ENCODE measurements around the gene TFEC.
"Not testable (repeated sequence)": the region's sequence is repeated elsewhere in the genome, so short reads cannot be mapped to it uniquely, and the experiment has no call there.

TFEC gene

GRCh38 chr7:116030651-116031276 is at the start of gene TFEC:
TFEC (minus strand) TSS chr7:116030763; CDS start chr7:115984441, 46,322 bp downstream.
- DNase-seq (ENCODE audit: low read depth in 2 of 2): no peak

- no peak for DNase-seq (ENCODE audit: low read depth in 2 of 2)
Observed at GRCh38 chr7:116075351-116076145, 45.0 kb upstream of the TFEC start.

- no peak for DNase-seq (ENCODE audit: low read depth in 2 of 2)
Observed at GRCh38 chr7:116071629-116072028, 41.1 kb upstream of the TFEC start.

GRCh38 chr7:116064179-116064578 is 33.6 kb upstream of the TFEC start:
- DNase-seq (ENCODE audit: low read depth in 2 of 2): no peak

- DNase-seq (ENCODE audit: low read depth in 2 of 2): no peak
Observed at GRCh38 chr7:116062666-116063065, 32.1 kb upstream of the TFEC start.

GRCh38 chr7:116052006-116052405 is 21.4 kb upstream of the TFEC start:
- no peak for DNase-seq (ENCODE audit: low read depth in 2 of 2)

- not testable (repeated sequence) for DNase-seq (ENCODE audit: low read depth in 2 of 2)
Observed at GRCh38 chr7:116047261-116047660, 16.7 kb upstream of the TFEC start.

GRCh38 chr7:116045532-116045931 is 15.0 kb upstream of the TFEC start:
- no peak for DNase-seq (ENCODE audit: low read depth in 2 of 2)

- no peak for DNase-seq (ENCODE audit: low read depth in 2 of 2)
Observed at GRCh38 chr7:116041615-116042014, 11.1 kb upstream of the TFEC start.

DNA sequence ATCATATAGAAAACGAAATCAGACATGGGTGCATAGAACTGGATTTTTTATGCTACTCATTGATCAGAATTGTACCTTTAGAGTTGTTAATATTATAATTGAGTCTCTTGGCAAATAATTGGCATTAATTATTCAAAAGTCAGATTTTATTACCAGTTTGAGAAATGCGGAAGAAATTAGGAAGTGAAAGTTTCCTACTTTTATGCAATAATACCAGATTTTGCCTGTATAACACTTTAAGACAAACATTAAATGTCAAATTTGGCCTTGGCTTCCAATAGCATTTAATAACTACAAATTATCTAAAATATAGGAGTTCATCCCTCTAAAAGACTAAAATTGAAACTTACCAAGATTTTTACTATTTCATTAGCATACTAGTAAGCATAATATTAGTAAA is 6.8 kb upstream of the TFEC start:
- DNase-seq (ENCODE audit: low read depth in 2 of 2): no peak

DNA sequence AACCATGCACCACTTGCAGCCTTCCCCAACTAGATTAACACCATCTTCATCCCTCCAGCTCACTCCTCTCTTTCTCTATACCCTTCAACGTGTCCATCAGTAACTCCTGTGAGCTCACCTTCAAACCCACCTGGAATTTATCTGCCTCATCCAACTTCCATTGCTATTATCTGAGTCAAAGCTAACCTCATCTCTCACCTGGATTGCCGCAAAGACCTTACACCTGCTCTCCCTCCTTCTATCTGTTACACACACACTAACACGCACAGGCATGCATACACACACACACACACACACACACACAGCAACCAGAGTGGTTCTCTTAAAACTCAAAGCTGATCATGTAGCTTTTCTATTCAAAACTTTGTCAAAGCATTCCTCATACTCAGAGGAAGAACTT is 3.8 kb upstream of the TFEC start:
- no peak for DNase-seq (ENCODE audit: low read depth in 2 of 2)

DNA sequence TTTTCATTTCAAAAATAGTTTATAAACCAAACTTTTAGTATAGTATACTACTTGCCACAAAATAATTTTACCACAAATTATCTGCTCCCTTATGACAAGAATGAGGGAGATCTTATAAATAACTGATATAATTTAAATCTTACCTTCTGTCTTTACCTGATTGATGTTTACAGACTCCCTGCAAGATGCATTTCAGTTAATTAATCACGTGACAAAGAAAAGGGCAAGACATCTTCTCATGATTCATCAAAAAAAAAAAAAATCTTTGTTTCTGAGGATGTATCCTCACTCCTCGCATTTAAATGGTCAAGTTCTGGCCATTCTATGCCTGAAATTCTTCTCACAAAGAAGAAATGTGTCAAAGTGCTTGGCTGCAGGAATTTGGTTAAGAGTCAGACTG is 2.3 kb upstream of the TFEC start:
- no peak for DNase-seq (ENCODE audit: low read depth in 2 of 2)

- no peak for DNase-seq (ENCODE audit: low read depth in 2 of 2)
Observed at GRCh38 chr7:116028787-116029186, 1.8 kb downstream of the TFEC start.

- DNase-seq (ENCODE audit: low read depth in 2 of 2): no peak
Observed at GRCh38 chr7:116027786-116028185, 2.8 kb downstream of the TFEC start.

- no peak for DNase-seq (ENCODE audit: low read depth in 2 of 2)
Observed at GRCh38 chr7:116024826-116025809, 5.4 kb downstream of the TFEC start.

DNA sequence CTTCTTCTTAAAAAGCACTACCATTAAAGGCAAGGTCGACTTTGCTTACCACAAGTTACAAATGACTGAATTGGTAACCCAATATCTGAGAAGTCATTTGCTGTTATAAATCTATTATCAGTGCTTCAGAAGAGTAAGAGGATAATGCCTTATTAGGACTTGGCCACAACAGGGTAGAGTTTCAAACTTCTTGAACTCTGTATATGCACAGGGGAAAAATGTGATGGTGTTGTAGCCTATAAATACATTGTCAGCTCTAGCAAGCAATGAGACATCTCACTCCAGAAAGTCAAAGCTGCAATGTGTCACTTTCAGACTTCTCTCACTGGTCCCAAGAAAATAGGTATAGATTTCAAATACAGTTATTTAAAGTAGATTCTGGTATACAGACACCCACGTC is 9.3 kb downstream of the TFEC start:
- no peak for DNase-seq (ENCODE audit: low read depth in 2 of 2)

- DNase-seq (ENCODE audit: low read depth in 2 of 2): no peak
Observed at GRCh38 chr7:116018731-116019130, 11.8 kb downstream of the TFEC start.

- DNase-seq (ENCODE audit: low read depth in 2 of 2): no peak
Observed at GRCh38 chr7:116013675-116014074, 16.9 kb downstream of the TFEC start.

DNA sequence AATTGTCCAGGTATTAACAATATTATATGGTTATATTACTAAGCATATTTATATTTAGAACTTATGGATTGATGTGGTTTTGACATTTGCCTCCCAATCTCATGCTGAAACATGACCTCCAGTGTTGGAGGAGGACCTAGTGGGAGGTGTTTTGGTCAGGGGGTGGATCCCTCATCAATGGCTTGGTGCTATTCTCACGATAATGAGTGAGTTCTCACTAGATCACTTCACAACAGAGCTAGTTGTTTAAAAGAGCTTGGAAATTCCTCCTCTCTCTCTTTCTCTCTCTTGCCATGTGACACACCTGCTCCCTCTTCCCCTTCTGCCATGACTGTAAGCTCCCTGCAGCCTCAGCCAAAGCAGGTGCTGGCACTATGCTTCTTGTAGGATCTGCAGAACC is 19.0 kb downstream of the TFEC start:
- DNase-seq (ENCODE audit: low read depth in 2 of 2): no peak

DNA sequence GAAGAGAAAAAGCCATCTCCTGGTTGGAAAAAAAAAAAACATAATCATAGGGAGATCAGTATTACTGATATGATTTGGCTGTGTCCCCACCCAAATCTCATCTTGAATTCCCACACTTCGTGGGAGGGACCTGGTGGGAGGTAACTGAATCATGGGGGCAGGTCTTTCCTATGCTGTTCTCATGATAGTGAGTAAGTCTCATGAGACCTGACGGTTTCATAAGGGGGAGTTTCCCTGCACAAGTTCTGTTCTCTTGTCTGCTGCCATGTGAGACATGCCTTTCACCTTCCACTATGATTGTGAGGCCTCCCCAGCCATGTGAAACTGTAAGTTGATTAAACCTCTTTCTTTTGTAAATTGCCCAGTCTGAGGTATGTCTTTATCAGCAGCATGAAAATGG is 25.8 kb downstream of the TFEC start:
- not testable (repeated sequence) for DNase-seq (ENCODE audit: low read depth in 2 of 2)

DNA sequence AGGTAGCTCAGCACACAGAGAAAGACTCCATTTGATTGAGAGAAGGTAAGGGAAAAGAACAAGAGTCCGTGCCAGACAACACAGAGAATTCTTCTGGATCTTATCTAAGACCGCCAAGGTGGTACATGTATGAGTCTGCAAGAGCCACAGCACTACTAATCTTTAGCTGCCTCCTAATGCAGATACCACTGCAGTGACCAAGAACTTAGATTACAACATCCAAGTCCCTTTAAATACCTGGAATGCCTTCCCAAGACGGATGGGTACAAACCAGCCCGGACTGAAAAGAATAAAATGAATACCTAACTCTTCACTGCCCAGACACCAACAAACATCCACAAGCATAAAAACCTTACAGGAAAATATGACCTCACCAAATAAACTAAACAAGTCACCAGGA is 33.3 kb downstream of the TFEC start:
- no peak for DNase-seq (ENCODE audit: low read depth in 2 of 2)

- no peak for DNase-seq (ENCODE audit: low read depth in 2 of 2)
Observed at GRCh38 chr7:115995701-115996100, 34.9 kb downstream of the TFEC start.
